ENCODE data around the gene FAM171A1. TPM values are rescaled to one million over a fixed set of nuclear protein-coding genes. Genes with fewer than 3 reads are reported as not detected.
"Not testable (repeated sequence)": the region's sequence is repeated elsewhere in the genome, so short reads cannot be mapped to it uniquely, and the experiment has no call there.

The FAM171A1 gene
- total RNA-seq, 2 donors from 2014 or later, result 16.3 to 24.2 TPM

GRCh38 chr10:15399060-15399661 lies 28.1 kb upstream of the FAM171A1 start:
- no peaks in the 10 kb centered on the region for H3K4me1 ChIP-seq (replicated peaks)
- no peaks in the 10 kb centered on the region for H3K36me3 ChIP-seq
- TF ChIP-seq POLR2A (IDR thresholded peaks at IDR 0.05) (no peak), POLR2AphosphoS5 (IDR thresholded peaks at IDR 0.05) (no peak)
- no peaks in the 10 kb centered on the region for H3K27me3 ChIP-seq (replicated peaks; ENCODE audit: insufficient read depth)
- no peaks in the 10 kb centered on the region for H3K9me3 ChIP-seq
- intact Hi-C loops (cut with DNase I), result no loop called here
- 62% methylated on average over 1 of the region's 1 CpG for WGBS
- DNase-seq (ENCODE audit: low spot score), result no peak
- no peak overlapping the region for H3K4me3 ChIP-seq
- no peak overlapping the region for H3K27ac ChIP-seq

- Histone ChIP-seq H3K4me1 (replicated peaks) (no peaks in the 10 kb centered on the region), H3K27ac (no peak overlapping the region), H3K9me3 (no peaks in the 10 kb centered on the region), H3K27me3 (replicated peaks; ENCODE audit: insufficient read depth) (no peaks in the 10 kb centered on the region), H3K4me3 (no peak overlapping the region), H3K36me3 (no peaks in the 10 kb centered on the region)
- DNase-seq (ENCODE audit: low spot score), result no peak
- TF ChIP-seq POLR2A (IDR thresholded peaks at IDR 0.05) (no peak), POLR2AphosphoS5 (IDR thresholded peaks at IDR 0.05) (no peak), CTCF (IDR thresholded peaks at IDR 0.05) (no peak)
- WGBS, result 87% methylated on average over 3 of the region's 3 CpGs
- intact Hi-C loops (cut with DNase I), result no loop called here
Measured at GRCh38 chr10:15395935-15396334, 24.8 kb upstream of the FAM171A1 start.

- intact Hi-C loops (cut with DNase I), result no loop called here
- TF ChIP-seq POLR2A (IDR thresholded peaks at IDR 0.05) (no peak), POLR2AphosphoS5 (IDR thresholded peaks at IDR 0.05) (no peak), CTCF (IDR thresholded peaks at IDR 0.05) (no peak)
- Histone ChIP-seq H3K36me3 (no peaks in the 10 kb centered on the region), H3K27me3 (replicated peaks; ENCODE audit: insufficient read depth) (no peaks in the 10 kb centered on the region), H3K4me3 (no peak overlapping the region), H3K4me1 (replicated peaks) (no peaks in the 10 kb centered on the region), H3K27ac (no peak overlapping the region), H3K9me3 (no peaks in the 10 kb centered on the region)
- no peak for DNase-seq (ENCODE audit: low spot score)
- WGBS, result 61% methylated on average over 4 of the region's 4 CpGs
Measured at GRCh38 chr10:15393139-15393825, 22.2 kb upstream of the FAM171A1 start.

GRCh38 chr10:15391491-15391890 lies 20.4 kb upstream of the FAM171A1 start:
- Histone ChIP-seq H3K4me1 (replicated peaks) (no peaks in the 10 kb centered on the region), H3K9me3 (no peaks in the 10 kb centered on the region), H3K36me3 (no peaks in the 10 kb centered on the region), H3K27ac (no peak overlapping the region), H3K27me3 (replicated peaks; ENCODE audit: insufficient read depth) (no peaks in the 10 kb centered on the region), H3K4me3 (no peak overlapping the region)
- 65% methylated on average over 5 of the region's 5 CpGs for WGBS
- DNase-seq (ENCODE audit: low spot score), result no peak
- intact Hi-C loops (cut with DNase I), result no loop called here
- TF ChIP-seq POLR2A (IDR thresholded peaks at IDR 0.05), result no peak
- TF ChIP-seq POLR2AphosphoS5 (IDR thresholded peaks at IDR 0.05), result no peak

- H3K36me3 ChIP-seq; H3K9me3 ChIP-seq; DNase-seq (ENCODE audit: low spot score); H3K27ac ChIP-seq; H3K27me3 ChIP-seq (replicated peaks; ENCODE audit: insufficient read depth); intact Hi-C loops (cut with DNase I); H3K4me3 ChIP-seq; H3K4me1 ChIP-seq (replicated peaks): not testable (repeated sequence)
- 94% methylated on average over 7 of the region's 7 CpGs for WGBS
Measured at GRCh38 chr10:15388172-15388571, 17.1 kb upstream of the FAM171A1 start.

GRCh38 chr10:15387021-15387420 lies 15.9 kb upstream of the FAM171A1 start:
- no peaks in the 10 kb centered on the region for H3K36me3 ChIP-seq
- TF ChIP-seq POLR2A (IDR thresholded peaks at IDR 0.05), result no peak
- TF ChIP-seq CTCF (IDR thresholded peaks at IDR 0.05), result no peak
- TF ChIP-seq POLR2AphosphoS5 (IDR thresholded peaks at IDR 0.05), result no peak
- DNase-seq (ENCODE audit: low spot score), result no peak
- no peak overlapping the region for H3K27ac ChIP-seq
- no peaks in the 10 kb centered on the region for H3K4me1 ChIP-seq (replicated peaks)
- intact Hi-C loops (cut with DNase I), result no loop called here
- no peaks in the 10 kb centered on the region for H3K27me3 ChIP-seq (replicated peaks; ENCODE audit: insufficient read depth)
- no peak overlapping the region for H3K4me3 ChIP-seq
- no peaks in the 10 kb centered on the region for H3K9me3 ChIP-seq
- 60% methylated on average over 5 of the region's 5 CpGs for WGBS

Data from prostate gland (tissue), 2 donors.